HG02938 (cell line): ENCODE results near the gene LRRC25.
"Not testable (repeated sequence)": the region's sequence is repeated elsewhere in the genome, so short reads cannot be mapped to it uniquely, and the experiment has no call there.

ENCODE experiments used
- ATAC-seq: cut with Tn5 transposase; IDR thresholded peaks from one replicate; pipeline ENCODE4 v1.9.1; 2021; ENCODE audit warnings: mild to moderate bottlenecking, moderate library complexity; ENCODE audit not compliant: unreplicated experiment

LRRC25 gene

GRCh38 chr19:18348818-18349339 is 48.5 kb downstream of the LRRC25 start:
- not testable (repeated sequence) for ATAC-seq

DNA sequence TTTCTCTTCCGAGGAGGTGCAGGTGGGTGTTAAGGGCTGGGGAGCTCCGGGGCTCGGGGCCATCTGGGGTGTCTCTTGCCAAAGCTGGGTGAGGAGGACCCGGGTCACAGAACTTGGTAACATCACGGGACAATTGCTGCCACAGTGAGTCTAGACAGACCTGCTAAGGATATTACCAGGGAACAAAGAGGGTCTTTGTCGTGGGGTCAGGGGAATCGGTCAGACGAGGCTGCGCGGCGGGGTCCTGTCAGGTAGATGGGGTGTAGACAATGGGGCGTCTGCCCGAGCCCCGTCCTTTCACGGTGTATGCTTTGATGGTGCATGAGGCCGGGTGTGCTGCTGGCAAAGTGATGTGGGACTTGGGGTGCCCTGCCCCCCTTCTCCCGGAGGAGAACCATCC is 49.3 kb downstream of the LRRC25 start:
- ATAC-seq = no peak

DNA sequence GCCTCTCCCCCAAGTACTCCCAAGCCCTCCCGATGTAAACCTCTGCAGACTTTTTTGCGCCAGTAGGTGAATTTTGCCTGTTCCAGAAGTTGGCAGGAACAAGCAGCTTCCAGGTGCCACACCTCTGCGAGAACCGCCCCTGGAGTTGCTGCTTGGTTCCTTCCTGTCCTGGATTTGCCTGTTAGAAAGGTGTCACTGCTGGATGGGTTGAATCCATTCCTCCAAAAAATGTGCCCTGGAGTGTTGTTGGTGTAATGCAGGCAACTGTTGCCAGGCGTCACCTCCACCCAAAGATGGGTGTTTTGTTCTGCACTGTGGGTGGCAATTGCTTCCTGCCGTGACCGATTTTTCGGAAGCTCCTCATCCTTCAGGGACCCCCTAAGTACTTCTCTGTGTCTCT is 51.3 kb downstream of the LRRC25 start:
- ATAC-seq = no peak

GRCh38 chr19:18345296-18345695 is 52.1 kb downstream of the LRRC25 start:
- ATAC-seq = no peak

- ATAC-seq = no peak
Observed at GRCh38 chr19:18344582-18344950, 52.9 kb downstream of the LRRC25 start.

- no peak for ATAC-seq
Observed at GRCh38 chr19:18342090-18342632, 55.3 kb downstream of the LRRC25 start.
